NCI-H446 treated with DMSO at 0.1 percent for 48 hours (cell line): ENCODE data around the gene FAM24B.

Experiments
- DNase-seq: peaks from one replicate; lab custom pipeline; 2025; lab: John Stamatoyannopoulos, UW

The FAM24B gene

GRCh38 chr10:122822973-122823690 lies 56.2 kb downstream of the FAM24B start:
- DNase-seq: no peak

GRCh38 chr10:122821808-122822207 lies 57.6 kb downstream of the FAM24B start:
- DNase-seq: no peak

- DNase-seq: no peak
Observed at GRCh38 chr10:122815458-122815857, 63.9 kb downstream of the FAM24B start.

DNA sequence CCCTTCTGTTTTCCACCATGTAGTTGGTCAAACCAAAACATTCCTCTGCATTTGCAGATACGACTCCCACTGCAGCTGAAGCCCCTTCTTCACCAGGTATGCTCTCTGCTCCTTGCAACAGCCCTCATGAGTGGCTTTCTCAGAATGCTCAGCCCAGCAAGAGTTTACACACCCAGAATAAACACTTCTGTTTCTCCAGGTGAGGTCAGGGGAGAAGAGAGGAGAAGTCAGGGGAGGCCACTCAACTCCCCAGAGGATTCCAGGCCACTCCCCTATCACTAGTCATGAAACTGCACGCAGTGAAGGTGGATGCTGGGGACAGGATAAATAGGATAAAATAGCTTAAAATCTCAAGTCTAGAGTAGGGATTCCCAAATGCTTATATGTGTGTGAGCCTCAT lies 64.9 kb downstream of the FAM24B start:
- no peak for DNase-seq

GRCh38 chr10:122812751-122813150 lies 66.6 kb downstream of the FAM24B start:
- DNase-seq: no peak

DNA sequence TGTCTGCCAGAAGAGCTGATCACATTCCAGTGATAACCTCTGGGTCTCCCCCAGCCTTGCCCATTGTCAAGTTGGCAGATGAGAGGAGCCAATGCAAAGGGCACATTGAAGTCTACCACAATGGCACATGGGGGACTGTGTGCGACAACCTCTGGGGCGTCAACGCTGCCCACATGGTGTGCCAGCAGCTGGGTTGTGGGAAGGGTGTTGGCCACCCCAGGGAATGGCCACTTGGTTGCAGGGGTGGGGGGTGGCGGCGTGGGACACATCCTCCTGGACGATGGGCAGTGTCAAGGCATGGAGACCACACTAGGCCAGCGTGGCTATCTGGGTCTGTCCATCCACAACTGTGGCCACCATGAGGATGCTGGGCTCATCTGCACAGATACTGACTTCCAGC lies 77.1 kb downstream of the FAM24B start:
- DNase-seq: no peak
